HG02840 (cell line): ENCODE data around the gene NEO1.

ENCODE experiments used
- ATAC-seq: cut with Tn5 transposase; IDR thresholded peaks from one replicate; pipeline ENCODE4 v1.9.1; 2021; ENCODE audit warnings: mild to moderate bottlenecking, moderate library complexity, moderate number of reproducible peaks; ENCODE audit not compliant: unreplicated experiment, low FRiP score

Gene NEO1

DNA sequence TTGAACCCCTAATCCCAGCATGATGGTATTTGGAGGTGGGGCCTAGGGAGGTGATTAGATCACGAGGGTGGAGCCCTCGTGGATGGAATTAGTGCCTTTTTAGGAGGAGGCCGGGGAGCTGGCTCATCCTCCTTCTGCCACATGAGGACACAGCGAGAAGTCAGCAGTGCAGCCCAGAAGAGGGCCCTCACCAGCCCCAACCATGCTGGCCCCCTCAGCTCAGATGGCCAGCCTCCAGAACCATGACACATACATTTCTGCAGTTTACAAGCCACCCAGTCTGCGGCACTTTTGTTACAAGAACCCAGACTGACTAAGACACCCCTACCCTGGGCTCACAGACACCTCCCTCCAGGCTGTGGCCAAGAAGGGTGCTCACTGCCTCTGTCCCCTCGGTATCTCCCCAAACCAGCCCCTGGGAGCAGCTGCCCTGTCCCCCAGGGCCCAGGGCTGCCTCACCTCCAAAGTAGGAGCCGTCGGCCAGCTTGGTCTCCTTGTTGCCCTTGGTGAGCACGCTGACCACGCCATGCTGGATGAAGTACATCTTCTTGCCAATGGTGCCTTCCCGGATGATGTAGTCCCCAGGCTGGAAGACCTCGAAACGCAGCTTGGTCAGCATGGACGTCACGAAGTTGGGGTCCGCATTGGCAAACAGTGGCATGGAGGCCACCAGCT lies 272.4 kb downstream of the NEO1 start:
- ATAC-seq: no peak

DNA sequence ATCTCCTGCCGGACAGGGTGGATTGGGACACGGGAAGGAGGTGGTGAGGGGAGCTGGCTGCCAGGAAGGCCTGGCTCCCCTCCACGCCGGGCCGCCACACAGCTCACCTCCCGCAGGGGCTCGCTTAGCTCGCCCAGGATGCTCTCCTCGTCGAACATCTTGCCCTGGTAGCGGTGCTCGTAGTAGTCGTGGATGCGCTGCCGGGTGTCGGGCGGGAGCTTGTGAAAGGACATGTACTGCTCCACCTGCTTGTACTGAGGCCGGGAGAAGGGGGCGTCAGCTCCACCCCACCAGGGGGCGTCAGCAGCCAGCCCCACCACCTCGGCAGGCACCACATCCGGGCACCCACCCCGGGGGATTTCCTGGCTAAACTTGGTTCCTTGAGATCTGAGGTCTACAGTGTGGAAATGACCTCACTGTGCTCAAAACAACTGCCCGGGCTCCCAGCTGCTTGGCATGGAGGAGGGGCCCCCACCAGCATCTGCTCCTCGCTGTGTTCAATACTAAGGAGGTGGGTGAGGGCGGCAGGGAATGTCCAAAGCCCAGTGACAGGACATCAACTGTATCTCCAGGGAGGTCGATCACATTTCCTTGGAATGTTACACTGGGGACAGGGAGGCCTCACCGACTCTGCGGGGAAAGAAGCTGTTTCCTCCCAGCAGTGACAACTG lies 273.1 kb downstream of the NEO1 start:
- ATAC-seq: no peak

DNA sequence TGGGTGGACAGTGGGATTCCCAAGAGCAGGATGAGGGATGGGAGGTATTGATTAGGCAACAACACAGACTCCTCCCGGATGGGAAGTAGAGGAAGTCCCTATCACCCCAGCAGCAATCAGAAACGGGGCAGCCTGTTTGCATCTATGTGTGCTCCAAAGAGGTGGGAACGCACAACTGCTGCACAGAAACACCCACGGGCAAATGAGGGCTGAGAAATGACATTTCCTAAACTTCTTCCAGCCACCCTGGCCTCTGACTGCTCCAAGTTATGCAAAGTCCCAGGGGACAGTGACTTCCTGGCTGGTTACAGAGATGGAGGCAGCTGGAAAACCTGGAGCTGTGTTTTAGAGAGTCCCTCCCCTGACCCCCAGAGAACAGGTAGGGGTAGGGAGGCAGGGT lies 273.9 kb downstream of the NEO1 start:
- ATAC-seq: no peak

- ATAC-seq: no peak
Observed at GRCh38 chr15:73328149-73328820, 276.0 kb downstream of the NEO1 start.

DNA sequence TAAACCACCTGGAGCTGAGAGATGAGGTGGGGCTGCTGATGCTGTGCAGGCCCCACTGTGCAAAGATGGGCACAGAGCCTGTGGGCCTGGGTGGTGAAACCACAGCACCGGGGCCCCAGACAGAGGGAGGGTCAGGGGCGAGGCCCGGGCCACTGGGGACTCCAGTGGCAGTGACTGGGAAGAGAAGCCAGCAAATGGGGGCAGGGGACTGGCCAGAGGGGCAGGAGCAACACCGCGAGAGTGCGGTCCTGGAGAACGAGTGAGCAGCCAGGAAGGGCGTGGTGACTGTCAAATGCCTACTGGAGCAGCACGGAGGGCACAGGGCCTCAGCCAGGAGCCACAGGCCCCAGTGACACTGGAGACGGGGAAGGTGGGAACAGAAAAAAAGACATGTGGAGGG lies 276.7 kb downstream of the NEO1 start:
- no peak for ATAC-seq

DNA sequence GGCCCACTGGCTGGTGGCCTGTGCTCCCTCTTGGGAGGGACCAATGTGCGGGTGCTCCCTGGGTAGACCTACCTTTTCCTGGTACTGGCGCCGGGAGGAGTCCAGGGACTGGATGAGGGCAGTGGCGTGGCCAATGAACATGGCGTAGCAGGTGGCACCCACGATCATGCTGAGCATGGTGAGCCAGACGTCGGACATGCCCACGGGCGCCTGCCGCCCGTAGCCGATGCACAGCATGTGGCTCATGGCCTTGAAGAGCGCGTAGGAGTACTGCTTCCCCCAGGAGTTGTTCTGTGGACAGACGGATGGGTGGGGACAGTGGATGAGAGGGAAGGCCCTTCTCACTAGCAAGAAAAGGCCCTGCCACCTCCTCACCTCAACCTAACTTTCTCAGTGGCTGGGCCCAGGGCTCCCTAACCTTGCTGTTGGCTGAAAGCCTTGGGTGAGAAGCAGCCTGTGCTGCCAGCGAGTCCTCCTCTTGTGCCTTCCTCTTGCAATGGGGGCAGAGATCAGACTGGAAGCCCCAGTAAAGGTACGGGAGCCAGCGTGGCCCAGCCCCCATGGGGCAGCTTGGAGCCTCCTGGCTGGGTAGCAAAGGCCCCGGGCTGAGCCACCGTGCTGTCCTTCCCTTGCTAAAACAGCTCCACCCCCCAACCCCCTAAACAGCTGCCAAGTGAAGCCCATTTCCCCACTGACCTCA lies 277.4 kb downstream of the NEO1 start:
- no peak for ATAC-seq

- ATAC-seq: no peak
Observed at GRCh38 chr15:73330206-73331051, 278.2 kb downstream of the NEO1 start.

- no peak for ATAC-seq
Observed at GRCh38 chr15:73331501-73331900, 279.2 kb downstream of the NEO1 start.

DNA sequence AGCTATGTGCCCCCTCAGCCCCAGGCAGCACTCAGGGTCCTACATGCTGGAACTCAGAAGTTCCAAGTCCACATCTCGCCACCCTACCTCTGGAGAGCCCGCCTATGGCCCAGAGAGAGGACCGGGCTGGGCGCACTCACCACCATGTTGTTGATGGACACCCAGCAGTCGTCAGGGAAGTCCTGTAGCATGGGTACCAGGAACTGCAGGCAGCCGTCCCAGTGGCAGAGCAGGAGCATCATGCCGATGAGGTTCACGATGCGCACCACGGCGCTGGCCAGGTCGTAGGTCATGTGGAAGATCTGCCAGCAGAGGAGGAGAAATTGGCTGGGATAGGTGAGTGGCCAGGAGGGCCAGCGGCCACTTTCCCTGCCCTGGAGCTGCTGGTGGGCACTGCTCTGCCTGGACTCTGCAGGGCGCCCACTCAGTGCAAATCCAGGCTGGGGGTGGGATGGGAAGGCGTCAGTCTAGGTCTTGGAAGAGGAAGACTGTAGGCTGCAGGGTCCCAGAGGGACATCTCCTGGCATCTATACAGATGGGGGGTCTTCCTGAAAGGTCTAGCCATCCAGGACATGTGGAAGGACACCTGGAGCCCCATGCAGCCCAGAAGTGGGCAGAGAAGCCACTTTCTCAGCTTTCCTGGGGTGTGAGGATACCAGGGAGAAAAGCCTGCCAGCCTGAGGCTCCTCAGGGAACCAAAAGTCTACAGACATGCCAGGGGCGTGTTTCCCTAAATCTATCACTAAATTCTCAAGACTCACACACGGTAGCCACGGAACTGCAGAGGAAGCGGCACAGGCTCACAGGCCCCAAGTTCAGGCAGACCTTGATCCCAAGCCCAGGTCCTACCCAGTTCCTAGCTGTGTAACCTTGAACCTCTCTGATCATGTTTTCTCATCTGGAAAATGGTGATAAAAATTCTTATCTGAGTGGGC lies 280.0 kb downstream of the NEO1 start:
- ATAC-seq: no peak

DNA sequence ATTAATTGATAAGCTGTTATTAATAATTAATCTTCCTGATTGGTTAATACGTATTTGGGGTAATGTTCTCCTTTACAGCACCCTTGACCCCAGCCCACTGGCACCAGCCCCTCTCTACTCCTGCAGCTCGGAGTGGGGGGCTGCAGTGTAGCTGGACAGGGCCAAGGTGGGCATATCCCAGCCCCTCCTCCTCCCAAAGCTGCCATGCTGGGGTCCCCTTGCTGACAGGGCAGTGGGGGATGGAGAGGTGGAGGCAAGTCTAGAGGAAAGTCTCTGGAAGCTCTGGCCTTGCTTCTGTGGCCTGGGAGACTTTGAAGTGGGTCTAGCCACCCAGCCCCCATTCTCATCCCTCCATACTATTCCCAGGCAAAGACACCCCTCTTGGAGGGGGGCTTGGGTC lies 280.7 kb downstream of the NEO1 start:
- ATAC-seq: no peak

DNA sequence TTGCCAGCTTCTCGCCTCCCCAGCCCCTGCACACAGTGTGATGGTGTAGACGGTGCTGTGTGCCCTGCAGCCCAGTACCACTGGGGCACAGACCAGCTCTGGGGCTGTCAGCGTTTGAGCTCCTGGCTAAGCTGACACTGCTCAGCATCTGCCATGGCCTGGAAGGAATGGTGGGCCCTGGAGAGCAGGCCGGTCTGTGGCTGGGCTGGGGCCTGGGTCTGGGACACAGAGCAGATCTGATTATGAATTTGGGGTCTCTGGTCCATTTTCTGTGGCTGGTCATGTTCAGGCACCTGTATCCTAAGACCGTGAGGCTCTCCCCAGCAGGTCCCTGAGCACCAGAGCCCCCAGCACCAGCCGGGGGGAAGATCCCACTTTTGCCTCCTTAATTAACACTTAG lies 281.8 kb downstream of the NEO1 start:
- no peak for ATAC-seq

DNA sequence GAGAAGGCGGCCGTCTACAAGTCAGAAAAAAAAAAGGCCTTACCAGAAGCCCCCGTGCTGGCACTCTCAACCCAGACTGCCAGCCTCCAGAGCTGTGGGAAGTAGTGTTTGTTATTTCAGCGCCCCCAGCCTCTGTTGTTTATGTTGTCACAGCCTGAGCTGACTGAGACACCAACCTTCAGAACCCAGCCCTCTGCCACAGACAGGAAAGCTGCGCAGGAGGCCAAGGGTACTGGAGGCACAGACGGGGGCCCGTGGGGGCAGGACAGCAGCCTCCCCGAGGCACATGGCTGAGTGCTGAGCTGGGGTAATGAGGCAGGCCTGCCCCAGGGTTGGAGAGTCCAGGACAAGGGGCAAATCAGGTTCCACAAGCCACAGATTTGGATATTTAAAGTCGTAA lies 282.8 kb downstream of the NEO1 start:
- ATAC-seq: no peak

- no peak for ATAC-seq
Observed at GRCh38 chr15:73335471-73335870, 283.2 kb downstream of the NEO1 start.

DNA sequence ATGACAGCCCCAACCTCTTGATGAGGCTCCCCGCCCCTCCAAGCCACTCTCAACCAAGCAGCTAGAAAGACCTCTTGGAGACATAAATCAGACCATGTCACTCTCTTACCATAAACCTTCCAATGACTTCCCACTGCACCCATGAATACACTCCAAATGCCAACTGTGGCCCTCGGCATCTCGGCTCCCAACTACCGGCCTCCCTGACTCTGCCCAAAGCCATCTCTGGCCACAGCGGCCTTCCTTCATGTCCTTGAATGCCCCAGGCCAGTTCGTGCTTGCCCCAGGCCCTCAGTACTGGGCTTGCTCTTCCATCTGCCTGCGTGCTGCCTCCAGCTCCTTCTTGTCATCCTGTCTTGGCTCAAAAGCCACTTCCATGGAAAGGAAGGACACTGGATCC lies 284.5 kb downstream of the NEO1 start:
- ATAC-seq: no peak

- ATAC-seq: no peak
Observed at GRCh38 chr15:73337187-73337586, 284.9 kb downstream of the NEO1 start.

GRCh38 chr15:73338058-73338457 lies 285.8 kb downstream of the NEO1 start:
- ATAC-seq: no peak

DNA sequence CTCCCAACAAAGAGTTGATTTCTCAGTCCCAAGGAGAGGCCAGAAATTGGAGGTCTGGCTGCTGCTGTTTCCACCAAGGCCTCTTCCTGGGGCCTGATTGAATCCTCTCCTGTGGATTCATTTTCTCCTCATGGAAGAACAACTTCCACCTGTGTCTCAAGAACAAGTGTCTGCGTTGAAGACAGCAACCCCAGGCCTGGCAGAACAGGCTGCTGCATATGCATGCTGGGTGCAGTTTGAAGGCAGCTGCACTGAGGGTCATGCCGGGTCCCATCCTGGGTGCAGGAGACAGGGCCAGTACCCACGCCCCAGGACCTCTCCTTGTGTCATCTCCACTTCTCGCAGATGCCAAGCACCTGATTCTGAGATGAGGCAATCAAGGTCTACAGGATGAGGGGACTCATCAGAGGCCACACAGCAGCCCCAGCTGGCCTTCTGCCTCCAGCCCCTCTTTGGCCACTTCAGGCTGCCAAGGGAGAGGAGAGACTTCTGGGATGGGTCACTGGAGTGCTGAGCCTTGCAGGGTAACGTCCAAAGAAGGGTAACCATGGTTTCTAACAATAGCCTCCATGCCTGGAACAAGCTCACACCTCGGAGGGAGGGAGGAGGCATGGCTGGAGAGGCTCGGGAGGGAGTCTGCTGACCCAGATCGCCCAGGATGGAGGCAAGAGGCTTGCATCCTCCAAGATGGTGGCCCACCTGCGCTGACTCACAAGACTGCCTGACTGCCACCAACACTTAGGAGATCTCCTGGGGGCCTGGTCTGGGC lies 286.5 kb downstream of the NEO1 start:
- no peak for ATAC-seq

DNA sequence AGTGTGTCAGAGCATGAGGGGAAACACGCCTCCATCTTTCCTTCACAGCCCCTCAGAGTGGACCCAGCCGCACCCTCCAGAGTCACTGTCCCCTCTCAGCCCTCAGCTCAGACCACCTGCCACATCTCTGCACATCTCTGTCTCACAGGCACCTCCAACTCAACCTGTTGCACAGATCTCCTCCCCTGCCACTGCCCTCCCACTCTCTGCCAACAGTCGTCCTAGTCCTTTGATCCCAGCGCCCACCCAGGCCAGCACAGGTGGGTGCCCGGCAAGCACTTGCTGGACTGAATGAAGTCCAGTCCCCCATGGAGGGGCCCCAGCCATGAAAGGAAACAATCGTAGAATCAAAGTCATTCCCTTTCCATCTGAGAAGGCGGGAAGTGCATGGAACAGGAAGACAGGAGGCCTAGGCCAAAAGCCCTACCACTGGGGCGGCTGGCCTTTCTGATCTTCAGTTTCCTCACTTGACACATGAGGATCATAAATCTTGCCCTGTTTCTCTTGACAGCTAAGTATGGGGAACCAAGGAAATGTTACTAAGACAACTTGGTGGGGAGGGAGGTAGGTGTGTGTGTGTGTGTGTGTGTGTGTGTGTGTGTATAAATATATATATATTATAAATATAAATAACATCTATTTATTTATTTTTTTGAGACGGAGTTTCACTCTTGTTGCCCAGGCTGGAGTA lies 288.4 kb downstream of the NEO1 start:
- ATAC-seq: no peak
